Measurements from ENCODE around the gene FAM124A.

FAM124A gene

DNA sequence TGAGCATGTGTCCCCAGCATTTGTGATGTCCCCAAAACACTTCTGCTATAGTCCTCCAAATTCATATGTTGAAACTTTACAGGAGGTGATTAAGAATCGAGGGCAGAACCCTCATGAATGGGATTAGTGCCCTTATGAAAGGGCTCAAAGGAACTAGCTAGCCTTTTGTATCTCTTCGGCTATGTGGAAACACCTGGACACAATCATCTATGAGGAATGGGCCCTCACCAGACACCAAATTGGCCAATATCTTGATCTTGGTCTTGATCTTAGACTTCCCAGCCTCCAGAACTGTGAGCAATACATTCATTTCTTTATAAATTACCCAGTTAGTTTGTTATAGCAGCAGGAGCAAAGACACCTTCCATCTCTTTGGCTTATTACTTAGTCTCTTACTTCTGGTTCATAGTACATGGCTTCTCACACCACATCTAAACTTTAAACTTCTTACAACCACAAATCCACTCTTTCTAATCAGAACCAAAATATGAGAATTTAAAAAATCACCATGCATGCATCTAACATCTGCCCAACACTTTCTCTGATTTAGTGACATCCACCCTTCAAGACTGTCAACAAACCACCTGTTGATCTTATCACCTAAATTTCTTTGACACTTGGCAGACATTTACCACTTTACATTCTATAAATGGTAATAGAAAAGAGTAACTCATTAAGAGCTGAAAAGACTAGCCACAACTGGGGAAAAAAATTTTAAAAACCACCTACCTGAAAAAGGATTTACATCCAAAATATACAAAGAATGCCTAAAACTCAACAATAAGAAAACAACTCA is 110.6 kb downstream of the FAM124A start:
- no peak for DNase-seq (ENCODE audit: low read depth in 1 of 2, low spot score in 1 of 2)
- no peak for TF ChIP-seq JUND (IDR thresholded peaks at IDR 0.05; ENCODE audit: low read depth)
- in situ Hi-C loops (cut with HindIII; ENCODE audit: low pct_unique_long_range_greater_than_20kb, low sequenced_read_pairs), result no loop called here

DNA sequence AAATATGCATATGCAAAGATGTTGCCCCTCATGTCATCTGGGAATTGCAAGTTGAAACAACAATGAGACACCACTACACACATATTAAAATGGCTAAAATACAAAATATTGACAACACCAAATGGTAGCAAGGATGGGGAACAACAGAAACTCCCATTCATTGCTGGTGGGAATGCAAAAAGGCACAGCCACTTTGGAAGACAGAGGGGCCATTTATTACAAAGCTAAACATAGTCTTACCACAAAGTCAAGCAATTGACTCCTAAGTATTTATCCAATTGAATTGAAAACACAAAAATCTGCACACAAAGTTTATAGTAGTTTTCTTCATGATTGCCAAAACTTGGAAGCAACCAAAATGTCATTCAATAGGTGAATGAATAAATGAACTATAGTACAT is 111.2 kb downstream of the FAM124A start:
- in situ Hi-C loops (cut with HindIII; ENCODE audit: low pct_unique_long_range_greater_than_20kb, low sequenced_read_pairs), result no loop called here
- no peak for TF ChIP-seq JUND (IDR thresholded peaks at IDR 0.05; ENCODE audit: low read depth)
- no peak for DNase-seq (ENCODE audit: low read depth in 1 of 2, low spot score in 1 of 2)

DNA sequence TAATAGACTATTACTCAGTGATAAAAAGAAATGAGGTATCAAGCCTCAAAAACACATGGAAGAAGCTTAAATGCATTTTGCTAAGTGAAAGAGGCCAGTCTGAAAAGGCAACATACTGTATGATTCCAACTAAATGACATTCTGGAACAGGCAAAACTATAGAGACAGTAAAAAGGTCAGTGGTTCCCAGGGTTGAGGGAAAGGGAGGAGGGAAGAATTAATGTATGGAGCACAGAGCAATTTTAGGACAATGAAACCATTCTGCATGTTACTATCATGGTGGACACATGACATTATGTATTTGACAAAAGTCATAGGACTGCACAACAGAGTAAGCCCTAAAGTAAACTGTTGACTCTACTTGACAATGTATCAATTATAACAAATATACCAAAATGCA is 111.6 kb downstream of the FAM124A start:
- in situ Hi-C loops (cut with HindIII; ENCODE audit: low pct_unique_long_range_greater_than_20kb, low sequenced_read_pairs), result no loop called here
- no peak for TF ChIP-seq JUND (IDR thresholded peaks at IDR 0.05; ENCODE audit: low read depth)
- no peak for DNase-seq (ENCODE audit: low read depth in 1 of 2, low spot score in 1 of 2)
